Ascending aorta (tissue), 2 donors: ENCODE results near the gene CRYBA1. TPM values are rescaled to one million over a fixed set of nuclear protein-coding genes. Genes with fewer than 3 reads are reported as not detected.
A peak's percentile ranks its signal among the peaks of the same experiment; 100 is the strongest.

ENCODE experiments used
- DNase-seq, 2 donors: peaks; one replicate each; pipeline ENCODE4 v3.0.0-alpha.2; 2019; ENCODE audit warnings: low spot score in 2 of 2
- H3K27ac ChIP-seq, 2 donors: fragments of 200-600 bp; sonication (generic); one replicate each; pipeline ENCODE4 v1.5.1; 2016 to 2017; ENCODE audit warnings: mild to moderate bottlenecking in 1 of 2
- H3K27me3 ChIP-seq: fragments of 200-600 bp; sonication (generic); one replicate; pipeline ENCODE4 v1.5.1; 2017
- H3K36me3 ChIP-seq, 2 donors: fragments of 200-600 bp; sonication (generic); one replicate each; pipeline ENCODE4 v1.5.1; 2016
- H3K4me1 ChIP-seq, 2 donors: fragments of 200-600 bp; sonication (generic); one replicate each; pipeline ENCODE4 v1.5.1; 2016 to 2017; ENCODE audit warnings: mild to moderate bottlenecking in 1 of 2
- H3K4me3 ChIP-seq, 2 donors: fragments of 200-600 bp; sonication (generic); one replicate each; pipeline ENCODE4 v1.5.1; 2016 to 2017; ENCODE audit warnings: mild to moderate bottlenecking in 1 of 2
- H3K9me3 ChIP-seq, 2 donors: fragments of 200-600 bp; sonication (generic); one replicate each; pipeline ENCODE4 v1.5.1; 2016
- CTCF ChIP-seq, 3 experiments: fragments of 200-600 bp in 2 of 3; fragments of 450-650 bp in 1 of 3; sonication (generic) in 2 of 3; IDR thresholded peaks; one replicate each; pipeline ENCODE4 v1.5.1; 2016 to 2019; ENCODE audit warnings: antibody characterized with exemption in 3 of 3, mild to moderate bottlenecking in 1 of 3, moderate library complexity in 1 of 3
- intact Hi-C: fragments of 100-400 bp; cut with DNase I; formaldehyde crosslinking; loops from one replicate; pipeline ENCODE4 v1.15.1; 2023
- total RNA-seq: library from RNA; depleted of rRNA; stranded (reverse); fragments of >200 nt; gene quantifications from one replicate; pipeline ENCODE4 v1.1.0, GENCODE V29; 2016

The CRYBA1 gene
- total RNA-seq, 1 donor from 2014 or later = not detected

GRCh38 chr17:29240477-29240876 is 6.2 kb upstream of the CRYBA1 start:
- Histone ChIP-seq H3K4me1 (peaks cover 9 to 19% of the 10 kb centered on the region in 2 donors), H3K36me3 (no peaks in the 10 kb centered on the region), H3K9me3 (no peaks in the 10 kb centered on the region), H3K27ac (peak overlapping the region; percentile 60 to 86), H3K27me3 (no peaks in the 10 kb centered on the region), H3K4me3 (no peak overlapping the region)
- no peak for DNase-seq
- TF ChIP-seq CTCF (IDR thresholded peaks at IDR 0.05) = no peak
- intact Hi-C loops = no loop called here

- H3K27ac ChIP-seq = peak overlapping the region; percentile 66 to 86
These were observed 5.4 kb upstream of the CRYBA1 start for GRCh38 chr17:29240968-29241963.

GRCh38 chr17:29242051-29242450 is 4.6 kb upstream of the CRYBA1 start:
- Histone ChIP-seq H3K9me3 (no peaks in the 10 kb centered on the region), H3K27me3 (no peaks in the 10 kb centered on the region), H3K4me1 (peaks cover 9 to 19% of the 10 kb centered on the region in 2 donors), H3K36me3 (no peaks in the 10 kb centered on the region), H3K27ac (no peak overlapping the region), H3K4me3 (no peak overlapping the region)
- no peak for TF ChIP-seq CTCF (IDR thresholded peaks at IDR 0.05)
- no peak for DNase-seq
- intact Hi-C loops = no loop called here

More at GRCh38 chr17:29240968-29241963, 5.4 kb upstream of the CRYBA1 start:
- Histone ChIP-seq H3K4me3 (no peak overlapping the region), H3K36me3 (no peaks in the 10 kb centered on the region), H3K4me1 (peaks cover 9 to 19% of the 10 kb centered on the region in 2 donors), H3K27me3 (no peaks in the 10 kb centered on the region), H3K9me3 (no peaks in the 10 kb centered on the region)
- peak; percentile 68 to 92 for DNase-seq
- intact Hi-C loops = loop anchor here (1.0 kb wide), 2 partner anchors 16 to 51 kb away; no protein-coding TSS in a partner anchor
- TF ChIP-seq CTCF (IDR thresholded peaks at IDR 0.05) = no peak

- Histone ChIP-seq H3K4me1 (peaks cover 9 to 19% of the 10 kb centered on the region in 2 donors), H3K36me3 (no peaks in the 10 kb centered on the region), H3K9me3 (no peaks in the 10 kb centered on the region), H3K27ac (no peak overlapping the region), H3K27me3 (no peaks in the 10 kb centered on the region), H3K4me3 (no peak overlapping the region)
- TF ChIP-seq CTCF (IDR thresholded peaks at IDR 0.05) = no peak
- DNase-seq = no peak
- intact Hi-C loops = no loop called here
These were observed 3.9 kb upstream of the CRYBA1 start for GRCh38 chr17:29242790-29243189.

GRCh38 chr17:29243792-29244191 is 2.9 kb upstream of the CRYBA1 start:
- intact Hi-C loops = no loop called here
- H3K4me1 ChIP-seq = peaks cover 9 to 13% of the 10 kb centered on the region in 2 donors
- no peak overlapping the region for H3K4me3 ChIP-seq
- H3K27me3 ChIP-seq = no peaks in the 10 kb centered on the region
- no peak for DNase-seq
- no peak overlapping the region for H3K27ac ChIP-seq
- H3K36me3 ChIP-seq = no peaks in the 10 kb centered on the region
- TF ChIP-seq CTCF (IDR thresholded peaks at IDR 0.05) = no peak
- H3K9me3 ChIP-seq = no peaks in the 10 kb centered on the region
